ENCODE measurements around the gene PTK6.

Gene PTK6

DNA sequence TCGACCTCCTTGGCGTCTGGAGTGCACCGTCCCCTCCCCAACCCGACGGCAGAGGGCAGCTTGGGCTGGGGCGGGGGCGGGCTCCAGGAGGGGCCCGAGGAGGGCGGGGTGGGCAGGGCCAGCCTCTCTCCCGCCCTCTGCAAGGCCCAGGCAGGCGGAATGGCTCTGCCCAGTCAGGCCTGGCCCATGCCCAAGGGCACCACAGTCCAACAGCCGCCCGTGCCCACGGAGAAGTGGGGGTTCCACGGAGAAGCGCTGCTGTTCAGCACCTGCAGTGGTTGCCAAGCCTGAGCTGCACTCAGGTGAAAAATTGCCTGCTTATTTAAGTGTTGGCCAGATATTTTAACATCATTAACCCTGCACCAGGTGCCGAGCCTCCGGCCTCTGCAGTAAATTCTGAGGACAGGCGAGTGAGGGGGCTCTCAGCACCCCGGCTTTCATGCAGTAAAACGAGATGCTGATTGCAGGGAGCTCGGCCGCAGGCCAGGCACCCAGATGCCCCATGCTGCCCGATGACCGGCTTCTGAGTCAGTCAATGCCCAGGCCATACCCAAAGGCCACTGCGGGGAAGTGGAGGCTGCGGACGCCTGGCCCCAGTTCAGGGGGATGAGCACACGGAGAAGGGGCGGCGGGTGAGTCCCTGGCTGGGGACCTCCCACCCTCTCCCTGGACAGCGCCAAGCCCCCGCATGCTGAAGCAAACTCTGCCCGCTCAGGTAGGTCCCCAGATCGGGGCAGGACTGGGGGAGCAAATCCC is 10.7 kb upstream of the PTK6 start, which contains the start of gene SRMS:
Gene SRMS (minus strand): TSS at position 25 of the 756 bp plus-strand sequence. CDS start 286 bp downstream, outside the sequence.
- H3K9ac ChIP-seq (ENCODE audit: low read depth in 1 of 2, low read length in 2 of 2) = no peak within 1 kb of the TSS
- no peak within 1 kb of the TSS for H3K4me3 ChIP-seq (ENCODE audit: low read length in 2 of 2)
- H3K9me3 ChIP-seq (ENCODE audit: control insufficient read depth in 2 of 2, low read length in 2 of 2) = no peaks in the 10 kb centered on the region
- peaks cover 23% of the 10 kb centered on the region in 2 donors for H3K4me1 ChIP-seq (ENCODE audit: control insufficient read depth in 2 of 2, insufficient read depth in 2 of 2, low read length in 2 of 2)
- no peaks in the 10 kb centered on the region for H3K36me3 ChIP-seq (ENCODE audit: control insufficient read depth in 2 of 2, insufficient read depth in 2 of 2, low read length in 2 of 2)
- peaks cover 12 to 18% of the 10 kb centered on the region in 2 donors for H3K27me3 ChIP-seq (ENCODE audit: control insufficient read depth in 2 of 2, insufficient read depth in 2 of 2, low read length in 2 of 2)
- H3K27ac ChIP-seq (ENCODE audit: low read depth in 2 of 2, low read length in 2 of 2) = no peak within 1 kb of the TSS

DNA sequence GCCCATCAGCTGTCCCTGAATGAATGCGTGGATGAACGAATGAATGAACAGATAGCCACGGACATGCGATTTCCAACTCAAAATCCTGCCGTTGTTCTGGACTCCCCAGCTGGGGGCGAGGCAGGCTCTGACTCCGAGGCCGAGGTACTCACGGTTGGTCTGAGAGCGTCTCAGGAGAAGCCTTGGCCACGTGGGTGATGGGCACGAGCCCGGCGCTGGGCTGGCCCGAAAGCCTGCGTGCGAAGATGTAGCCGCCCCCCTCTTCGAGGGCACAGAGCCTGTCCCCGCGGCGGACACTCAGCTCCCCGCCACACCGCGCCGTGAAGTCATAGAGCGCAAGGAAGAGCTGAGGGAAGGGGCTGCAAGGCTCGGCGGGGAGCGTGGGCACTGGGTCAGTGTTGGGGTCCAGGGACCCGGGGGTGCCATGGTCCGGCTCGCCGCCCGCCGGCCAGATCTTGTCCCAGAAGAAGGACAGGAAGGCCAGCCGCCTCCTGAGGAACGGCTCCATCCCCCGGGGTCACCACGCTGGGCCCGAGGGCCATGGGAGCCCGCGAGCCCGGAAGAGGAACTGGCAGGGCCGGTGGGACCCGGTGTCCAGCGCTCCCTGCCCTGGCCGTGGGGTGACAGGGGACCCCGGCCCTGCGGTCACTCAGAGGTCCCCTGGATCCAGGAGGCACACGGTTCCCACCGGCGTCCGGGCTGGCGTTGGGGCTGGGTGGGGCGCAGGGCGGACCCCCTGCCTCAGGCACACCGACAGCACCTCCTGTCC is 10.0 kb upstream of the PTK6 start:
- H3K9ac ChIP-seq (ENCODE audit: low read depth in 1 of 2, low read length in 2 of 2) = no peak overlapping the region
- peaks cover 12 to 18% of the 10 kb centered on the region in 2 donors for H3K27me3 ChIP-seq (ENCODE audit: control insufficient read depth in 2 of 2, insufficient read depth in 2 of 2, low read length in 2 of 2)
- no peak overlapping the region for H3K27ac ChIP-seq (ENCODE audit: low read depth in 2 of 2, low read length in 2 of 2)
- no peaks in the 10 kb centered on the region for H3K9me3 ChIP-seq (ENCODE audit: control insufficient read depth in 2 of 2, low read length in 2 of 2)
- no peak overlapping the region for H3K4me3 ChIP-seq (ENCODE audit: low read length in 2 of 2)
- peaks cover 18 to 25% of the 10 kb centered on the region in 2 donors for H3K4me1 ChIP-seq (ENCODE audit: control insufficient read depth in 2 of 2, insufficient read depth in 2 of 2, low read length in 2 of 2)
- H3K36me3 ChIP-seq (ENCODE audit: control insufficient read depth in 2 of 2, insufficient read depth in 2 of 2, low read length in 2 of 2) = no peaks in the 10 kb centered on the region

DNA sequence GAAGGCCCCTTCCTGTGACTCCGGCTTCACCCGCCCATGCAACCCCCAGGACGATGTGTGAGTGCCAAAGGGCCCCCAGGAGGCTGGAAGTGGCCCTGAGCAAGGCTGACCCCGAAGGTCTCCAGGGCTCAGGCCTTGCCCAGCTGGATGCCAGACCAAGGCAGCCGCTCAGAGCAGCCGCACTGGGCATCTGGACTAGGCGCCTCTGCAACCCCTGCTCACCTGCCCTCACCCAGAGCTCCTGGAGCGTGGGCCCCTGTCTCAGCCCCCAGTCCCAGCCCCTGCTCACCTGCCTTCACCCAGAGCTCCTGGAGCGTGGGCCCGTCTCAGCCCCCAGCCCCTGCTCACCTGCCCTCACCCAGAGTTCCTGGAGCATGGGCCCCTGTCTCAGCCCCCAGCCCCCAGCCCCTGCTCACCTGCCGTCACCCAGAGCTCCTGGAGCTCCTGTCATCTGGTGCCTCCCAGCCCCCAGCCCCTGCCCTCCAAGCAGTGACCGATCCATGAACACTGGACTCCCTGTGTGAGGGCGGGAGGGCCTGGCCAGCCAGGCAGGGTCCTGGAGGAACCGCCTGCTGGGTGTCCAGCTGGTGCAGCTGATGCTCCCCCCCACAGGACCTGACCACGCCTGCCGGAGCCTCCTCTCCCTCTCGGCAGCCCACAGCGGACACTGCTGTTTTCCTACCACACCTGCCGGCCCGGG is 9.2 kb upstream of the PTK6 start:
- Histone ChIP-seq H3K27ac (ENCODE audit: low read depth in 2 of 2, low read length in 2 of 2) (peak overlapping the region; percentile 69 to 71), H3K4me1 (ENCODE audit: control insufficient read depth in 2 of 2, insufficient read depth in 2 of 2, low read length in 2 of 2) (peaks cover 18 to 28% of the 10 kb centered on the region in 2 donors), H3K4me3 (ENCODE audit: low read length in 2 of 2) (no peak overlapping the region), H3K9me3 (ENCODE audit: control insufficient read depth in 2 of 2, low read length in 2 of 2) (no peaks in the 10 kb centered on the region), H3K27me3 (ENCODE audit: control insufficient read depth in 2 of 2, insufficient read depth in 2 of 2, low read length in 2 of 2) (peaks cover 12 to 18% of the 10 kb centered on the region in 2 donors), H3K36me3 (ENCODE audit: control insufficient read depth in 2 of 2, insufficient read depth in 2 of 2, low read length in 2 of 2) (no peaks in the 10 kb centered on the region), H3K9ac (ENCODE audit: low read depth in 1 of 2, low read length in 2 of 2) (no peak overlapping the region)

DNA sequence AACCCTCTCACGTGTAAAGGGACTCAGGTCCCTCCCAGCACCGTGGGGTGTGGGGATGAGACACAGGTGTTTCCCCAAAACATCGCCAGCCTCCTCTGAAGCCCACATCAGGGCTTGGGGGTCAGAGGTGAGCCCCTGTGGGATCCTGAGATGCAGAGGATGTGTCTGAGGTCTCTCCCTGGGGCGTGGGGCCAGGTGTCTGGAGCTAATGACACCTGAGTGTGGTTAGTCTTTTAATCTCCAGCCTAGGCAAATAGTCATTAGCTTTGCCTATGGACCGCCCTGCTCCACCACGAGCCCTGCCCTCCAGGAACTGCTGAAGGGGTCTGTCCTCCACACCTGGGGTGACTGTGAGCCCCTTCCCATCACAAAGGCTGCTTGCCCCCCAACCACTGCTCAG is 8.6 kb upstream of the PTK6 start:
- no peaks in the 10 kb centered on the region for H3K36me3 ChIP-seq (ENCODE audit: control insufficient read depth in 2 of 2, insufficient read depth in 2 of 2, low read length in 2 of 2)
- H3K27me3 ChIP-seq (ENCODE audit: control insufficient read depth in 2 of 2, insufficient read depth in 2 of 2, low read length in 2 of 2) = peaks cover 8 to 18% of the 10 kb centered on the region in 2 donors
- H3K27ac ChIP-seq (ENCODE audit: low read depth in 2 of 2, low read length in 2 of 2) = peak overlapping the region; percentile 69 to 71
- no peak overlapping the region for H3K4me3 ChIP-seq (ENCODE audit: low read length in 2 of 2)
- H3K9ac ChIP-seq (ENCODE audit: low read depth in 1 of 2, low read length in 2 of 2) = no peak overlapping the region
- peaks cover 18 to 28% of the 10 kb centered on the region in 2 donors for H3K4me1 ChIP-seq (ENCODE audit: control insufficient read depth in 2 of 2, insufficient read depth in 2 of 2, low read length in 2 of 2)
- no peaks in the 10 kb centered on the region for H3K9me3 ChIP-seq (ENCODE audit: control insufficient read depth in 2 of 2, low read length in 2 of 2)

DNA sequence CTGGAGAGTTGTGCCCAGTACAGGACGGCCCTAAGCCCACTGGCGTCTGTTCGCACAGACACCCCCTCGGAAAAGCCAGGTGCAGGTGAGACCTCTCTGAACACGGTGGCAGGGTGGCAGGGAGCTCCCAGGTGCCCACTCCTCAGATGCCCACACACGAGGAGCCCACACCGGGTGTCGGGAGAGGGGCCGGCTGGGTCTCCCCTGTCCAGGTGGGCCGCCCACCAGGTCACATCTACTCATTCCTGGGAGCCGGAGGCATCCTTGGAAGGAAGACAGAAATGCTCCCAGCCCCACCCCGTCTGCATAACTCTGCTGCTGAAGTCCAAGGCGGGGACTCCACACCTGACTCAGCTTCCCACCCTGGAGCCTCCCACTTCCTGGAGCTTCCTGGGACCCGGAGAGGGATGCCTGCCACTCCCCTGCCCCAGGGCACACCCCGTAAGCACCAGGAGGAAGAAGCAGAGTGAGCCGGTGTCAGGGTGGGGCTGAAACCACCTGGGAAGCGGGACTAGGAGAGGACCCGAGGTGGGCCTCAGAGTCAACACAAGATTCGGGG is 7.9 kb upstream of the PTK6 start:
- no peaks in the 10 kb centered on the region for H3K9me3 ChIP-seq (ENCODE audit: control insufficient read depth in 2 of 2, low read length in 2 of 2)
- H3K27ac ChIP-seq (ENCODE audit: low read depth in 2 of 2, low read length in 2 of 2) = peak overlapping the region; percentile 69 to 71
- no peak overlapping the region for H3K4me3 ChIP-seq (ENCODE audit: low read length in 2 of 2)
- no peak overlapping the region for H3K9ac ChIP-seq (ENCODE audit: low read depth in 1 of 2, low read length in 2 of 2)
- H3K36me3 ChIP-seq (ENCODE audit: control insufficient read depth in 2 of 2, insufficient read depth in 2 of 2, low read length in 2 of 2) = no peaks in the 10 kb centered on the region
- H3K4me1 ChIP-seq (ENCODE audit: control insufficient read depth in 2 of 2, insufficient read depth in 2 of 2, low read length in 2 of 2) = peaks cover 18 to 28% of the 10 kb centered on the region in 2 donors
- peaks cover 8 to 18% of the 10 kb centered on the region in 2 donors for H3K27me3 ChIP-seq (ENCODE audit: control insufficient read depth in 2 of 2, insufficient read depth in 2 of 2, low read length in 2 of 2)

DNA sequence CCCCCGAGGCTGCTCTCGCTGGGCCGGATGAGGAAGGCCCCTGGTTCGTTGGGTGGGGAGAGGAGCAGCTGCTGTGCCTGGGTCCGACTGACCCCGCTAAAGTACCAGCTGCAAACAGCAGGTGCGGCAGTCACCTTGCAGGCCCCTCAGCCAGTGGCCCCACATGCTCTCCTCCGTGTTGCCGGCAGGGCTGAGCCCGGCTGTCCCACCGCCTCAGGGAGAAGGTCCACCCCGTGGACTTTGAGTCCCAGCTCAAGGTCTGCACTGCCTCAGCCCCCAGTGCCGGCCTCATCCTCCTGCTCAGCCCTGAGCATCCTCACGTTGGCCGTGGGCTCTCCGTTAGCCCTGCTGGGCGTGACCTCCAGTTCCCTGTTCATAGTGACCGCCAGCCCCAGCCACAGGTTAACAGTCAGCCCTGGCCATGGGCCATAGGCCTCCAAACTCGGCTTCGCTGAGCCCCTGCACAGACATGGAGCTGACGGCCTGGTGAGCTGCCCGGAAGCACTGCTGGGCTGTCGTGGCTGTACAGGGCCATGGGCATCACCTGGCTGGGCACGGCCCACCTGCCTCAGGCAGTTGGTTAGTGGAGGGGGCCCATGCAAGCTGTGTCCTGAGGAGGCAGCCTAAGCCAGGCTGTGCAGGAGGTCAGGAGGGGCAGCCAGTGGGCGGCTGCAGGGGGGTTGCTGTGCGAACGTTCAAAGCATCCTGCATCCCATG is 7.2 kb upstream of the PTK6 start:
- H3K9me3 ChIP-seq (ENCODE audit: control insufficient read depth in 2 of 2, low read length in 2 of 2) = no peaks in the 10 kb centered on the region
- H3K27ac ChIP-seq (ENCODE audit: low read depth in 2 of 2, low read length in 2 of 2) = peak overlapping the region; percentile 32 to 64
- H3K4me3 ChIP-seq (ENCODE audit: low read length in 2 of 2) = no peak overlapping the region
- H3K27me3 ChIP-seq (ENCODE audit: control insufficient read depth in 2 of 2, insufficient read depth in 2 of 2, low read length in 2 of 2) = peaks cover 8 to 16% of the 10 kb centered on the region in 2 donors
- H3K36me3 ChIP-seq (ENCODE audit: control insufficient read depth in 2 of 2, insufficient read depth in 2 of 2, low read length in 2 of 2) = no peaks in the 10 kb centered on the region
- peaks cover 19 to 30% of the 10 kb centered on the region in 2 donors for H3K4me1 ChIP-seq (ENCODE audit: control insufficient read depth in 2 of 2, insufficient read depth in 2 of 2, low read length in 2 of 2)
- no peak overlapping the region for H3K9ac ChIP-seq (ENCODE audit: low read depth in 1 of 2, low read length in 2 of 2)

DNA sequence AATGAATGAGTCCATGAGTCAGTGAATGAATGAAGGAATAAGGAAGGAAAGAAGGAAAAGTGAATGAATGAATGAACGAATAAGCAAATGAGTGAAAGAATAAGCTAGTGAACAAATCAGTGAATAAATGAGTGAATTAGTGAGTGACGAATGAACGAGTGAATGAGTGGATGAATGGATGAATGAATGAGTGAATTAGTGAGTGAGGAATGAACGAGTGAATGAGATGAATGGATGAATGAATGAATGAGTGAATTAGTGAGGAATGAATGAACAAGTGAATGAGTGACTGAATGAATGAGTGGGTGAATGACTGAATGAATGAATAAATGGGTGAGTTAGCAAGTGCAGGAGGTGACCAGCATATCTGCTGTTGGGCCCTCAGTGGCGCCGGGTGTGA is 6.6 kb upstream of the PTK6 start:
- Histone ChIP-seq H3K9me3 (ENCODE audit: control insufficient read depth in 2 of 2, low read length in 2 of 2) (no peaks in the 10 kb centered on the region), H3K4me3 (ENCODE audit: low read length in 2 of 2) (no peak overlapping the region), H3K4me1 (ENCODE audit: control insufficient read depth in 2 of 2, insufficient read depth in 2 of 2, low read length in 2 of 2) (peaks cover 26 to 36% of the 10 kb centered on the region in 2 donors), H3K27ac (ENCODE audit: low read depth in 2 of 2, low read length in 2 of 2) (no peak overlapping the region), H3K36me3 (ENCODE audit: control insufficient read depth in 2 of 2, insufficient read depth in 2 of 2, low read length in 2 of 2) (no peaks in the 10 kb centered on the region), H3K27me3 (ENCODE audit: control insufficient read depth in 2 of 2, insufficient read depth in 2 of 2, low read length in 2 of 2) (peaks cover 7 to 14% of the 10 kb centered on the region in 2 donors), H3K9ac (ENCODE audit: low read depth in 1 of 2, low read length in 2 of 2) (no peak overlapping the region)

DNA sequence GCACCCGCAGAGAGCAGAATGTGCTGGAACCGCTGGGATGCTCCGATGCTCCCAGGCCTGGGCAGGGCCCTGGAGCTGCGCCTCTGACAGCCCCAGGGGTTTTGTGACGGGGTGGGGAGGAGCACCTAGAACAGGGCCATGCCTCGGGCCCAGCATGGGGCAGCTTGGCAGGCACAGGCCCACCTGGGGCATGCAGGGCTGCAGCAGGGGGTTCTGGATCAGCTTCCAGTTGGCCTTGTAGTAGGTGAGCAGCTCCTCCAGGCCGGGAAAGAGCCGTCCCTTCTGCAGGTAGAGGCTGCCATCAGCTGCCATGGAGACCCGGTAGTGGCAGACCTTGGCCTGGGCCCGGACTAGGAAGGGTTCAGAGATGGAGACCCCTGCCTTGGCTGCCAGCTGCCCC is 6.0 kb upstream of the PTK6 start:
- Histone ChIP-seq H3K36me3 (ENCODE audit: control insufficient read depth in 2 of 2, insufficient read depth in 2 of 2, low read length in 2 of 2) (no peaks in the 10 kb centered on the region), H3K4me3 (ENCODE audit: low read length in 2 of 2) (no peak overlapping the region), H3K27ac (ENCODE audit: low read depth in 2 of 2, low read length in 2 of 2) (no peak overlapping the region), H3K4me1 (ENCODE audit: control insufficient read depth in 2 of 2, insufficient read depth in 2 of 2, low read length in 2 of 2) (peaks cover 26 to 38% of the 10 kb centered on the region in 2 donors), H3K9ac (ENCODE audit: low read depth in 1 of 2, low read length in 2 of 2) (no peak overlapping the region), H3K9me3 (ENCODE audit: control insufficient read depth in 2 of 2, low read length in 2 of 2) (no peaks in the 10 kb centered on the region), H3K27me3 (ENCODE audit: control insufficient read depth in 2 of 2, insufficient read depth in 2 of 2, low read length in 2 of 2) (peaks cover under 1 to 8% of the 10 kb centered on the region in 2 donors)

DNA sequence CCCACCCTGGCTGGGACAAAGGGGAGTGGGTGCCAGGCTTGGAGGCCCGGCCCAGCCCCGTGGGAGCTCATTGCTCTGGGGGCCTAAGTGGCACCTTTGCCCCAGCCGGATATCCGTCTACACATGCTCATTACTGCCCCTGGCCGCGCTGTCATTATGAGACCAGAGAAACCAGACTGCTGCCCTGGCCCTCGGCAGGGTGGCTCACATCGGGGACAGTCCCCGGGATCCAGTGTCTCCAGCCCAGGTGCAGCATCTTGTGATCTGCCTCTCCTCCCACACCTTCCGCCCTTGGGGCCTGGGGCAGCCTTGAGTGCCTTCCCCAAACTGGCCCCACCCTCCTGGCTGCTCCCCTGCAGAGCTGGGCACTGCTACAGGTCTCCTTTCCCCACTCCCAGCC is 5.5 kb upstream of the PTK6 start:
- Histone ChIP-seq H3K4me3 (ENCODE audit: low read length in 2 of 2) (no peak overlapping the region), H3K27ac (ENCODE audit: low read depth in 2 of 2, low read length in 2 of 2) (no peak overlapping the region), H3K27me3 (ENCODE audit: control insufficient read depth in 2 of 2, insufficient read depth in 2 of 2, low read length in 2 of 2) (peaks cover 0 to 8% of the 10 kb centered on the region in 2 donors)

More for the DNA sequence above, 5.5 kb upstream of the PTK6 start:
- Histone ChIP-seq H3K9me3 (ENCODE audit: control insufficient read depth in 2 of 2, low read length in 2 of 2) (no peaks in the 10 kb centered on the region), H3K9ac (ENCODE audit: low read depth in 1 of 2, low read length in 2 of 2) (peak overlapping the region in 1 of 2 donors; percentile 63), H3K36me3 (ENCODE audit: control insufficient read depth in 2 of 2, insufficient read depth in 2 of 2, low read length in 2 of 2) (no peaks in the 10 kb centered on the region), H3K4me1 (ENCODE audit: control insufficient read depth in 2 of 2, insufficient read depth in 2 of 2, low read length in 2 of 2) (peaks cover 24 to 40% of the 10 kb centered on the region in 2 donors)
